HG03039 (cell line): ENCODE measurements around the gene RNF183.
"Not testable (repeated sequence)": the region's sequence is repeated elsewhere in the genome, so short reads cannot be mapped to it uniquely, and the experiment has no call there.

Experiments
- ATAC-seq: cut with Tn5 transposase; IDR thresholded peaks from one replicate; pipeline ENCODE4 v1.9.1; 2021; ENCODE audit warnings: mild to moderate bottlenecking, moderate library complexity; ENCODE audit not compliant: unreplicated experiment

RNF183 gene

GRCh38 chr9:113275157-113276131 is 27.7 kb downstream of the RNF183 start, which contains the start of the genes CDC26 and PRPF4:
Gene CDC26, minus strand, starts transcription at chr9:113275572. Its CDS starts 3,065 bp downstream, at chr9:113272507.
Gene PRPF4, plus strand, starts transcription at chr9:113275658. Its CDS starts 86 bp downstream, at chr9:113275744.
- peak; percentile 96 for ATAC-seq

GRCh38 chr9:113274474-113275156 is 28.6 kb downstream of the RNF183 start:
- ATAC-seq = no peak

GRCh38 chr9:113269871-113270270 is 33.3 kb downstream of the RNF183 start:
- ATAC-seq = no peak

DNA sequence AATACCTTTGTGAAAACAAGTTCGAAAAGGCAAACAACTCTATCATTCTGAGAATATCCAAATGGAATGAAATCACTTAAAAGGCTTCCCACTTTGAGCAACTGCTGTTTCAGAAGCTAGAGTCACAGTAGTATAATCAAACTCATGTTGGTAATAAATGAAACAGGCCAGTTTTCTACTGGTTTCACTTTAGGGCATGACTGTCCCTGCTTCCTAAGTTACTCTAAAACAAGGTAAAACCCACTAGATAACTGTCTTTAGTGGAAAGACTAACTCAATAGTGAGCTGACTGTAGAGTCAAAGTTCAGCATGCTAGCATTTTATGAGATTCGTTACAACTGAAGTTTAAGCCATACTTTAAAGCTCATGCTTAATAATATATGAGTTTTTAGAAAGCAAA is 33.8 kb downstream of the RNF183 start:
- ATAC-seq = no peak

DNA sequence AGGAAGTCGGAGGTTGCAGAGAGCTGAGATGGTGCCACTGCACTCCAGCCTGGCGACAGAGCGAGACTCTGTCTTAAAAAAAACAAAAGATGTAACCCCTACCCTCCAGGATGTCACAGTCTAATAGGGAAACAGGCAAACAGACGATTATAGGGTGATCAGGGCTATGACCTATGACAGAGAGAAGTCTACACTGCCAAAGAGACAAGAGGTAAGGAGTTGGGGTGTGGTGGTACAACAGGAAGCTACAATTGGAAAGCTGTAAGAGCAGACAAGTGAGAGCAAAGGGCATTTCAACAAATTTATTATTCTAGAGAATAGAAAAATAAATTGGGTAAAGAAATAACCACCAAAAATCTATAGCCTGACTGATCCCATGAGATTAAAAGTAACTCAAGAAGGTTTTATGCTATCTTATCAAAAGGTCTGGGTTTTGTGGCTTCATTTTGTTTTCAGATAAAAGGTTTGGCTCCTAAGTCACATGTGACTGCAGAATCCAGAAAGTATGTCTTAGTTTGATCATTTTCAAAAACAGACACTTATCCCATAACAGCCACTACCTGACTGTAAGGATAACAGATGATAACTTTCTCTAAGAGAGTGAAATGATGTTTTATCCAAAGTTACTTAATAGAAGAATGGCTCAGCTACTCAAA is 35.1 kb downstream of the RNF183 start:
- no peak for ATAC-seq

- no peak for ATAC-seq
These were observed 37.0 kb downstream of the RNF183 start for GRCh38 chr9:113266174-113266573.

DNA sequence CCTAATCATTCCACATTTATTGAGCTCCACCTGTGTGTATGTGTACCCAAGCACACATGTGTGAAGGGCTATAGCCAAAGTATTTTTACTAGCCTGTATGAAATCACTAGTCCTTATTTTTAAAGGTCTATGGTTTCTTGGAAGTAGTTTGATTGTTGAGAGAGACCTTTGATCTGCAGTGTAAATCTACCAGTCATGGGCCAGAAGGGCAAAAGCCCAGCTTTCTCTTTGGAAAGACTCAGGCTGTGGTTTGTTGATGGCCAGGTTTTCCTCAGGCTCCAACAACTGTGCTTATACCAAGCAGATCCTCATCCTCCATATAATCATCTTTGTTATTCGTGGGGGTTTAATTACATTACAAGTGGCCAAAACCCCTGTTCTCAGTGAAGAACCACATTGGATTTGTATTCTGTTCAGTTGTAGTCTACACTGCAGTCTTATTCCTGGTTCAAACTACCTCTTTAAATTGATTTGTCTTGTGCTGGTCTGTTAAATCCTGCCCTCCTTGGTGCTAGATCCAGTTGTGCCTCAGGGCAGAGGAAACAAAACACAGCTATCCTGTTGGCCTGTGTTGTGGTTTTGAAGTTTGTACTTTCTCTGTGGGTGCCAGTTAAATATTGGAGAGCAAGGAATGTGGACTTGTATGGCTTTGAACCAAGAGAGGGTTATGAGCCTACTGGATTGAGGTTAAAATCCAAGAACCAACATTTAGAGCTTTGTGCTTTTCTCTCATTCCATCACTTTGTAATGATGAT is 41.1 kb downstream of the RNF183 start:
- no peak for ATAC-seq

DNA sequence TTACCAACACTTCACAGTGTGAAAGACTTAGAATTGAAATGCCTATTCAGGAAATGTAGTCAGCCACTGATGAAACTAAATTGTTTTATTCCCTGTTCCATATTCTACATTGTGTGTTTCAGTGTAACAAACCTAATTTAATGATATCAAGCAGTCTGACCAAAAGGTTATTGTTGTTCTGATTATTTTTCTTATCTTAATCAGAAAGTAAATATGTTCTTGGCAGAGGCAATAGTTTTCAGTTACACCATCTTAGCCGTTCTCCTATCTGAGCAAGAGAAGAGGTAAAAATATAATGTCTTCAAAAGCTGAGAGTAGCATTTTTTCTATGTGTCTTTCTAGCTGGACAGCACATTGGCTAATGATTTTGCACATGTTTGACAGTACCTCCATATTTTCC is 44.9 kb downstream of the RNF183 start:
- ATAC-seq = no peak

DNA sequence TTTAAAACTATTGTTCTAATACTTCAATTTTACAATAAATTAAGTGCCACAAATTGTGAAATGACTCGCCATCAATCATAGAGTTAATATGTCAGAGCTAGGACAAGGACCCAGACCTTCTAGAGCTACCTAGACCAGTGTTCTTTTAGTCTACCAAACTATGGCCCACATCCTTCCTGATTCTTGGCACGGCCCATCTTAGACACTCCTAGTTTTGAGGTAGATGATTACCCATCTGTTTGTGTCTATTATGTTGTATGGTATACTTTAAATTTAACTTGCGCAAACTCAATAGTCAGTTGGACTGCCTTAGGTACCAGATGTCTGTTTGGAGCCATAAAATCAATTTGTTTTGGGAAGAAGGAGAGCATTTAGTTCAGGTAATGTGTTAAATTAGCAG is 45.3 kb downstream of the RNF183 start:
- no peak for ATAC-seq

DNA sequence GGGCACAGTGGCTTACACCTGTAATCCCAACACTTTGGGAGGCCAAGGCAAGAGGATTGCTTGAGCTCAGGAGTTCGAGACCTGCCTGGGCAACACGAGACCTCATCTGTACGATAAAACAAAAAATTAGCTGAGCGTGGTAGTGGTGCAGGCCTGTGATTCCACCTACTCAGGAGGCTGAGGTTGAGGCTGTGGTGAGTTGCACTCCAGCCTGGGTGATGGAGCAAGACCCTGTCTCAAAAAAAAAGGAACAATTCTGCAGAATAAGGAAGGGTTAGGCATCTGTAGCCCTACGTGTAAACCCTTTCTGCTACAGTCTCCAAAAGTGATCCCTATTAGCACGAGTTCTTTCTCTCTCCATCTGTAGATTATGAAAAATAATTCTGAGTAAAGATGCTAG is 47.7 kb downstream of the RNF183 start:
- ATAC-seq = no peak

DNA sequence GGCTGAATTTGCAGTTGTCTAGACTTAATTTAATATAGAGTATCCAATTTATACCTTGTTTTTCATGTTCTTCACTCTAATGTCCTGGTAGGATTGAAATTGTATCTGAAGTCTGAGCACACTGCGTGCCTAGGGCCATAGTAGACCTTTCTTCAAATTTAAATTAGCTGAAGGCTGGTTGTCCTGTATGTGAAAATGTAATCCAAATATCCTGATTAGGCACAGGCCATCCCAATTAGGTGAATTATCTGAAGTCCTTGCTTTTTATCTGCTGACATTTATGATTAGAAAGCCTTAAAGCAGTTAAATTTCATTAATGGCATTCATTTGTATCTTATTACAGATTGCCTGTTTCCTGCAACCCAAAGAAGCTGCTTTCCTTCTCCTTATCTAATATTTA is 48.2 kb downstream of the RNF183 start:
- ATAC-seq = no peak

DNA sequence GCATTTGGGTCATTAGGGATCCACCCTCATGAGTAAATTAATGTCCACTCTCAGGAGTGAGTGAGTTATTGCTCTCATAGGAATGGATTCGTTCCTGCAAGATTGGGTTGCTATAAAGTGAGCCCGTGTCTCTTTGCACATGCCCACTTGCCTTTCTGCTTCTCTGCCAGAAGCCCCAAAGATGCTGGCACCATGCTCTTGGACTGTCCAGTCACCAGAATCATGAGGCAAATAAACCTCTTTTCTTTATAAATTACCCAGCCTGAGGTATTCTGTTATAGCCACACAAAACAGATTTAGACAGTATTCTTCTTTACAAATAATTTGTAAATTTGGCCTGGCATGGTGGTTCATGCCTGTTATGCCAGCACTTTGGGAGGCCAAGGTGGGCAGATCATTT is 52.4 kb downstream of the RNF183 start:
- ATAC-seq = no peak

- ATAC-seq = not testable (repeated sequence)
These were observed 53.5 kb downstream of the RNF183 start for GRCh38 chr9:113249661-113250060.

DNA sequence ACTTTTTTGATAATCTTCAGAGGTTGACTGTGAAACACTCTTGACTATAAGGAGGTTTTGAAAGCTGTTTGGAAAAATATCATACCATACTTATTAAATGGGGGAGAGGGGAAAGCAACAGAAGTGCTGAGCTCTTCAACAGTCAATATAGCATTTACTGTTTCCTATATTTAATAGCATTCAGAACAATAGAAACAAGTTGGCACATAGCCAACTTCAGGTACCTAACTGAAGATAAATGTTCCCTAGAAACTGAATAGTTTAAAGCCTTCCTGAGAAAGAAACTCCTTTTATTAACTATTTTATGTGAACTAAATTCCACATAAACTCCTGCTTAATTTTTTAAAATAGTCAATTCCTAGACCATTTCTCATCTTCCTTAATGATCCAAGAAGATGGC is 55.5 kb downstream of the RNF183 start:
- ATAC-seq = no peak
